Heart left ventricle (tissue), 16 donors: ENCODE results near the gene VAX1. TPM values are rescaled to one million over a fixed set of nuclear protein-coding genes. Genes with fewer than 3 reads are reported as not detected.

Experiments used
- ATAC-seq, 4 donors: fragments of 200-7000 bp; cut with Tn5 transposase; one replicate each; pipeline ENCODE4 v1.9.1; 2020 to 2022; ENCODE audit warnings: moderate library complexity in 4 of 4, mild to moderate bottlenecking in 3 of 4, moderate number of reproducible peaks in 1 of 4
- DNase-seq, 5 donors: peaks; one replicate each; pipeline ENCODE4 v3.0.0-alpha.2; 2020
- H3K27ac ChIP-seq, 12 donors: fragments of 200-600 bp; sonication (generic) in 4 of 12; one replicate each; pipeline versions ENCODE4 v1.5.0 to v1.8.0; 2016 to 2022; ENCODE audit warnings: mild to moderate bottlenecking in 2 of 12
- H3K27me3 ChIP-seq, 9 donors: fragments of 200-600 bp; sonication (generic) in 2 of 9; one replicate each; pipeline versions ENCODE4 v1.5.1 to v1.8.0; 2016 to 2022; ENCODE audit warnings: mild to moderate bottlenecking in 3 of 9
- H3K36me3 ChIP-seq, 9 donors: fragments of 200-600 bp; sonication (generic) in 2 of 9; one replicate each; pipeline versions ENCODE4 v1.5.0 to v1.8.0; 2018 to 2022; ENCODE audit warnings: mild to moderate bottlenecking in 2 of 9
- H3K4me1 ChIP-seq, 12 donors: fragments of 200-600 bp; sonication (generic) in 4 of 12; one replicate each; pipeline versions ENCODE4 v1.5.0 to v1.8.0; 2016 to 2022; ENCODE audit warnings: mild to moderate bottlenecking in 3 of 12
- H3K4me3 ChIP-seq, 12 donors: fragments of 200-600 bp; sonication (generic) in 4 of 12; one replicate each; pipeline versions ENCODE4 v1.5.0 to v1.8.0; 2017 to 2022; ENCODE audit warnings: mild to moderate bottlenecking in 9 of 12, moderate library complexity in 4 of 12
- H3K9me3 ChIP-seq, 12 donors: fragments of 200-600 bp; sonication (generic) in 4 of 12; one replicate each; pipeline versions ENCODE4 v1.5.0 to v1.8.0; 2016 to 2022; ENCODE audit warnings: mild to moderate bottlenecking in 1 of 12
- POLR2A ChIP-seq, 2 donors: fragments of 450-650 bp; IDR thresholded peaks; one replicate each; pipeline ENCODE4 v1.6.1; 2017; ENCODE audit warnings: antibody characterized with exemption in 2 of 2, mild to moderate bottlenecking in 2 of 2, moderate library complexity in 2 of 2
- WGBS, 4 donors: extraction: QIAGEN DNeasy Blood & Tissue Kit in 2 of 4; methylation state at CpG; one replicate each; pipeline versions ENCODE4 v1.1.5 to v1.1.7; 2013 to 2018; 5-methylcytosine and 5-hydroxymethylcytosine counted together
- intact Hi-C, 10 donors: fragments of 100-400 bp; cut with DNase I; formaldehyde crosslinking; loops; one replicate each; pipeline versions ENCODE4 v1.11.1 to v1.14.2; 2022
- polyA plus RNA-seq, 2 donors: library from polyadenylated mRNA; stranded (reverse); fragments of 200-250 nt; gene quantifications; one replicate each; pipeline ENCODE4 v1.2.3, GENCODE V29; 2013
- total RNA-seq, 9 donors: library from RNA; depleted of rRNA in 2 of 9; stranded (reverse); fragments of >200 nt in 2 of 9; fragmentation: NEBNext Ultra II Directional in 3 of 9; extraction: Animal tissue kit (Norgen Biotek cat#: 25700) in 3 of 9; gene quantifications; one replicate each; pipeline versions ENCODE4 v1.1.0 to v1.2.4, GENCODE V29; 2016 to 2023
- TF ChIP-seq, protein P1 (sequence below), 12 donors: fragments of 200-600 bp; sonication (generic) in 4 of 12; IDR thresholded peaks; one replicate each; pipeline versions ENCODE4 v1.5.0 to v1.8.0; 2018 to 2022; ENCODE audit warnings: antibody characterized with exemption in 12 of 12, mild to moderate bottlenecking in 5 of 12
- donor health status: ischemic (EF 13 %, LVEDD 7.1; RV severe dilation, severe dysfunction).
- donor health status: healthy with polysubstance abuse.
- donor health status: DM: no; HTN: yes; CAD: no.
- donor health status: DM: no; HTN: no; CAD: no.
- donor health status: ischemic (EF 25% LVEDD 6.9; RV normal size, moderate dysfunction).
- donor health status: ischemic (EF 25% LVEDD 5.7; RV mildly dilated, moderate dysfunction).
- donor health status: healthy.
- donor health status: DM: yes; HTN: yes; CAD: no.
- donor health status: ischemic (EF 35%, LVEDD 5.7; RV mildly dilated, moderate dysfunction).
- donor health status: nonischemic (EF 11% LVEDD 7.7; RV severe dilation, severe dysfunction).
- donor health status: DM: yes; HTN: yes; CAD: no.
- donor health status: PGD.
- donor health status: ischemic (EF 29% LVEDD 5.4; RV normal size, mild dysfunction).
- donor health status: nonischemic (EF 23%, LVEDD 6.1; RV moderate dilation, normal function).

The VAX1 gene
- total and polyA plus RNA-seq, 11 donors = not detected

DNA sequence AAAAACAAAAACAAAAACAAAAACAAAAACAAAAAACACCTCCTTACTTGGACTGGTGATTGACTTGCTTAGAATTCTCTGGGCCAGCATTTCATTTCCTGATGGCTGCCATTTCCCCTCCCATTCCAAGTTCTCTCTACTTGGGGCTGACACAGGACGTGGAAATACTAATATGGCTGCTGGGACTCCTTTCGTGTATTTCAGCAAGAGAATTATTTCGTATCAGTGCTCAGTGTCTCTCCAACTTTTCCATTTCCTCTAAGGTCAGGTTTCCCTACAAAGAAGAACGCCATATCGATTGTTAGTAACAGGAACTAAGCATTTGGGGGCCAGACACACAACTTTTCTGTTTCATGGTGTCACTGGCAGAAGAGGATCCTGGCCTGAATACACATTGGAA is 22.5 kb upstream of the VAX1 start:
- H3K4me3 ChIP-seq = no peak overlapping the region
- H3K27ac ChIP-seq = no peak overlapping the region
- no peaks in the 10 kb centered on the region for H3K9me3 ChIP-seq
- H3K4me1 ChIP-seq = peaks cover 0 to 30% (median 15%) of the 10 kb centered on the region in 12 donors
- no peak for ATAC-seq
- no peak for DNase-seq
- H3K27me3 ChIP-seq = peaks cover 40 to 100% (median 98%) of the 10 kb centered on the region in 9 donors
- 6 to 9% (median 7%) methylated on average over 5 of the region's 5 CpGs for WGBS, 4 donors
- TF ChIP-seq, protein P1, sequence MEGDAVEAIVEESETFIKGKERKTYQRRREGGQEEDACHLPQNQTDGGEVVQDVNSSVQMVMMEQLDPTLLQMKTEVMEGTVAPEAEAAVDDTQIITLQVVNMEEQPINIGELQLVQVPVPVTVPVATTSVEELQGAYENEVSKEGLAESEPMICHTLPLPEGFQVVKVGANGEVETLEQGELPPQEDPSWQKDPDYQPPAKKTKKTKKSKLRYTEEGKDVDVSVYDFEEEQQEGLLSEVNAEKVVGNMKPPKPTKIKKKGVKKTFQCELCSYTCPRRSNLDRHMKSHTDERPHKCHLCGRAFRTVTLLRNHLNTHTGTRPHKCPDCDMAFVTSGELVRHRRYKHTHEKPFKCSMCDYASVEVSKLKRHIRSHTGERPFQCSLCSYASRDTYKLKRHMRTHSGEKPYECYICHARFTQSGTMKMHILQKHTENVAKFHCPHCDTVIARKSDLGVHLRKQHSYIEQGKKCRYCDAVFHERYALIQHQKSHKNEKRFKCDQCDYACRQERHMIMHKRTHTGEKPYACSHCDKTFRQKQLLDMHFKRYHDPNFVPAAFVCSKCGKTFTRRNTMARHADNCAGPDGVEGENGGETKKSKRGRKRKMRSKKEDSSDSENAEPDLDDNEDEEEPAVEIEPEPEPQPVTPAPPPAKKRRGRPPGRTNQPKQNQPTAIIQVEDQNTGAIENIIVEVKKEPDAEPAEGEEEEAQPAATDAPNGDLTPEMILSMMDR (IDR thresholded peaks at IDR 0.05) = no peak
- no peak for TF ChIP-seq POLR2A (IDR thresholded peaks at IDR 0.05)
- no peaks in the 10 kb centered on the region for H3K36me3 ChIP-seq
- intact Hi-C loops = loop anchor here in 1 of 10 donors (10.0 kb wide), 1 partner anchor 476 kb away; no protein-coding TSS in a partner anchor

DNA sequence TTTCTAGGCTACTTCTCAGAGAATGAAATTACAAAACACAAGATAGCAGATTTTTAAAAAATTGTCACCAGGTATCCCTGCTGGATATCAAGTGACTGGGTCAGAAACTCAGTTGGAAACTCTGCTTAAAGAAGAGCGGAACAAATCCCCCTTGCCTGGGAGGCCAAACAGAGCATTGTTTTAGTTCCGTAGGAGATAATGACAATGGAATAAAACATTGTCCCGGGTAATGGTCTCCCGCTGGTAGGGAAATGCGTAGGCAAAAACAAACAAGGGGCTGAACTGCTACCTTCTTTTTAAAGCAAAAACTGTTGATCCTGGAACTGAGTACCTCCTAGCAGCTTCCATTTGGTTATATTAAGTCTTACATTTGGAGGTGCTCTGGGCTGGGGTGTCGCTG is 21.3 kb upstream of the VAX1 start:
- H3K36me3 ChIP-seq = no peaks in the 10 kb centered on the region
- intact Hi-C loops = no loop called here
- 2 to 8% (median 4%) methylated on average over 6 of the region's 6 CpGs for WGBS, 4 donors
- no peak overlapping the region for H3K4me3 ChIP-seq
- H3K9me3 ChIP-seq = no peaks in the 10 kb centered on the region
- no peak overlapping the region for H3K27ac ChIP-seq
- peaks cover 44 to 100% (median 96%) of the 10 kb centered on the region in 9 donors for H3K27me3 ChIP-seq
- H3K4me1 ChIP-seq = peaks cover 0 to 19% (median 10%) of the 10 kb centered on the region in 12 donors
- DNase-seq (no peak), ATAC-seq (no peak)
- TF ChIP-seq POLR2A (IDR thresholded peaks at IDR 0.05) = no peak
- TF ChIP-seq, protein P1 (IDR thresholded peaks at IDR 0.05) = no peak

DNA sequence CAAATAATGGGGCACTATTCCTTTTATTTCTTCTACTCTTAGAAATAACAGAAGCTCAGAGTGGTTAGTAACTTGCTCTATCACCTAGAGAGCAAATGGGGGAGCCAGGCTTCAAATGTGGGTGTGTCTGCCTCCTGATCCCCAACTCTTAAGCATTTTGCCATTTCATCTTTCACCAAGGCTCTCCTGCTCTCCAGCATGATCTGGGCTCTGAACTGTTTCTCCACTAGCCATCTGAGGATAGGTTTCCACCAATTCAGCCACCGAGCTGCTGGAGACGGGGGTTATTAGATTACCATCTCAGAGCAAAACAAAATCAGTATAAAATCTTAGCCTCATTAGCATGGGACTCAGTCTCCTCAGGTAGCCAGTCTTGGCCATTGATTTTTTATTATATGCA is 20.2 kb upstream of the VAX1 start:
- DNase-seq (no peak), ATAC-seq (no peak)
- H3K4me3 ChIP-seq = no peak overlapping the region
- TF ChIP-seq POLR2A (IDR thresholded peaks at IDR 0.05) = no peak
- TF ChIP-seq, protein P1 (IDR thresholded peaks at IDR 0.05) = no peak
- intact Hi-C loops = no loop called here
- H3K9me3 ChIP-seq = no peaks in the 10 kb centered on the region
- H3K27ac ChIP-seq = no peak overlapping the region
- 10 to 23% (median 15%) methylated on average over 2 of the region's 2 CpGs for WGBS, 4 donors
- peaks cover 0 to 14% (median 9%) of the 10 kb centered on the region in 12 donors for H3K4me1 ChIP-seq
- peaks cover 34 to 100% (median 89%) of the 10 kb centered on the region in 9 donors for H3K27me3 ChIP-seq
- no peaks in the 10 kb centered on the region for H3K36me3 ChIP-seq

DNA sequence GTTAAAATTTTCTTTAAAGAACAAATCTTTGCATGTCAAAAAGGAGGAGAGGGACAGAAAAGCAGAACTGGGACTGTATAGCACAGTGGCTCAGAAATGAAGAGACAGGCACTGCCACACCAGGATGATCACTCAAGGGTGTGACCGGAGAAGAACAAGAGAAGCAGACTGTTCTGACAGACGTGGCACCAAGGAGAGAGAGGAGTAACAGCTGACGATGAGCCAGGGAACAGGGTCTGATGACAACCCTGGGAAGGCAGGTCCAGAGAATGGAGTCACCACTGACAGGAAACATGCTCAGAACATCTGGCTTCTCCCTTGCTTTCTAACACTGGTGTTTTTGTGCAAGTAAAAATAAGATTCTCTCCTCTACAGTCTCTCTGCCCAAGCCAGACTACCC is 14.6 kb upstream of the VAX1 start:
- intact Hi-C loops = no loop called here
- H3K4me1 ChIP-seq = no peaks in the 10 kb centered on the region
- H3K27ac ChIP-seq = no peak overlapping the region
- WGBS, 4 donors = 20 to 34% (median 23%) methylated on average over 3 of the region's 3 CpGs
- no peak overlapping the region for H3K4me3 ChIP-seq
- no peaks in the 10 kb centered on the region for H3K9me3 ChIP-seq
- TF ChIP-seq, protein P1 (IDR thresholded peaks at IDR 0.05) = no peak
- TF ChIP-seq POLR2A (IDR thresholded peaks at IDR 0.05) = no peak
- no peak for ATAC-seq
- H3K27me3 ChIP-seq = peaks cover 6 to 91% (median 49%) of the 10 kb centered on the region in 9 donors
- DNase-seq = no peak
- no peaks in the 10 kb centered on the region for H3K36me3 ChIP-seq
